GM19455 (cell line): ENCODE data around the gene TRIP4.
"Not testable (repeated sequence)": the region's sequence is repeated elsewhere in the genome, so short reads cannot be mapped to it uniquely, and the experiment has no call there.

Experiments used
- ATAC-seq: cut with Tn5 transposase; IDR thresholded peaks from one replicate; pipeline ENCODE4 v1.9.1; 2021; ENCODE audit not compliant: unreplicated experiment

Gene TRIP4

GRCh38 chr15:64478863-64479262 lies 91.2 kb downstream of the TRIP4 start:
- ATAC-seq = no peak

- no peak for ATAC-seq
These were observed 93.3 kb downstream of the TRIP4 start for GRCh38 chr15:64480891-64481290.

- ATAC-seq = no peak
These were observed 96.1 kb downstream of the TRIP4 start for GRCh38 chr15:64483749-64484148.

GRCh38 chr15:64485796-64486195 lies 98.2 kb downstream of the TRIP4 start:
- no peak for ATAC-seq

GRCh38 chr15:64490598-64491259 lies 103.1 kb downstream of the TRIP4 start:
- ATAC-seq = no peak

GRCh38 chr15:64493641-64494040 lies 106.0 kb downstream of the TRIP4 start:
- no peak for ATAC-seq

- not testable (repeated sequence) for ATAC-seq
These were observed 108.3 kb downstream of the TRIP4 start for GRCh38 chr15:64495968-64496367.

- ATAC-seq = no peak
These were observed 113.2 kb downstream of the TRIP4 start for GRCh38 chr15:64500695-64501395.

- ATAC-seq = no peak
These were observed 113.7 kb downstream of the TRIP4 start for GRCh38 chr15:64501396-64501715.

- no peak for ATAC-seq
These were observed 114.5 kb downstream of the TRIP4 start for GRCh38 chr15:64502151-64502550.

- ATAC-seq = no peak
These were observed 114.9 kb downstream of the TRIP4 start for GRCh38 chr15:64502551-64502950.

- ATAC-seq = no peak
These were observed 115.6 kb downstream of the TRIP4 start for GRCh38 chr15:64503197-64503596.

GRCh38 chr15:64503640-64504039 lies 116.0 kb downstream of the TRIP4 start:
- ATAC-seq = no peak
